ENCODE data around the gene KDM4B. TPM values are rescaled to one million over a fixed set of nuclear protein-coding genes. Genes with fewer than 3 reads are reported as not detected.
A peak's percentile ranks its signal among the peaks of the same experiment; 100 is the strongest.

KDM4B gene
- total and polyA plus RNA-seq, 4 donors: 3.2 to 19.7 (median 12.9) TPM

GRCh38 chr19:5086230-5086629 is 117.3 kb downstream of the KDM4B start:
- Histone ChIP-seq H3K36me3 (ENCODE audit: control insufficient read depth in 4 of 4, insufficient read depth in 3 of 4, low read depth in 1 of 4, low read length in 3 of 4) (peaks cover 3 to 38% (median 25%) of the 10 kb centered on the region in 4 donors), H3K4me1 (ENCODE audit: control insufficient read depth in 4 of 4, insufficient read depth in 4 of 4, low read length in 3 of 4) (no peaks in the 10 kb centered on the region), H3K9ac (ENCODE audit: low read depth in 1 of 2, low read length in 2 of 2) (no peak overlapping the region), H3K4me3 (ENCODE audit: low read depth in 1 of 3, low read length in 3 of 3) (no peak overlapping the region), H3K27me3 (ENCODE audit: control insufficient read depth in 4 of 4, insufficient read depth in 4 of 4, low read length in 3 of 4) (no peaks in the 10 kb centered on the region), H3K27ac (ENCODE audit: low read depth in 1 of 2, low read length in 2 of 2) (no peak overlapping the region), H3K9me3 (ENCODE audit: control insufficient read depth in 4 of 4, low read length in 3 of 4) (no peaks in the 10 kb centered on the region)
- 95% methylated on average over 19 of the region's 19 CpGs for WGBS
- DNase-seq (ENCODE audit: low spot score): no peak
- TF ChIP-seq RAD21 (IDR thresholded peaks at IDR 0.05): no peak
- TF ChIP-seq, protein P1, sequence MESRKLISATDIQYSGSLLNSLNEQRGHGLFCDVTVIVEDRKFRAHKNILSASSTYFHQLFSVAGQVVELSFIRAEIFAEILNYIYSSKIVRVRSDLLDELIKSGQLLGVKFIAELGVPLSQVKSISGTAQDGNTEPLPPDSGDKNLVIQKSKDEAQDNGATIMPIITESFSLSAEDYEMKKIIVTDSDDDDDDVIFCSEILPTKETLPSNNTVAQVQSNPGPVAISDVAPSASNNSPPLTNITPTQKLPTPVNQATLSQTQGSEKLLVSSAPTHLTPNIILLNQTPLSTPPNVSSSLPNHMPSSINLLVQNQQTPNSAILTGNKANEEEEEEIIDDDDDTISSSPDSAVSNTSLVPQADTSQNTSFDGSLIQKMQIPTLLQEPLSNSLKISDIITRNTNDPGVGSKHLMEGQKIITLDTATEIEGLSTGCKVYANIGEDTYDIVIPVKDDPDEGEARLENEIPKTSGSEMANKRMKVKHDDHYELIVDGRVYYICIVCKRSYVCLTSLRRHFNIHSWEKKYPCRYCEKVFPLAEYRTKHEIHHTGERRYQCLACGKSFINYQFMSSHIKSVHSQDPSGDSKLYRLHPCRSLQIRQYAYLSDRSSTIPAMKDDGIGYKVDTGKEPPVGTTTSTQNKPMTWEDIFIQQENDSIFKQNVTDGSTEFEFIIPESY (IDR thresholded peaks at IDR 0.05): no peak
- no peak for TF ChIP-seq JUND (IDR thresholded peaks at IDR 0.05)
- no peak for TF ChIP-seq MAX (IDR thresholded peaks at IDR 0.05)
- TF ChIP-seq SP1 (IDR thresholded peaks at IDR 0.05): no peak

DNA sequence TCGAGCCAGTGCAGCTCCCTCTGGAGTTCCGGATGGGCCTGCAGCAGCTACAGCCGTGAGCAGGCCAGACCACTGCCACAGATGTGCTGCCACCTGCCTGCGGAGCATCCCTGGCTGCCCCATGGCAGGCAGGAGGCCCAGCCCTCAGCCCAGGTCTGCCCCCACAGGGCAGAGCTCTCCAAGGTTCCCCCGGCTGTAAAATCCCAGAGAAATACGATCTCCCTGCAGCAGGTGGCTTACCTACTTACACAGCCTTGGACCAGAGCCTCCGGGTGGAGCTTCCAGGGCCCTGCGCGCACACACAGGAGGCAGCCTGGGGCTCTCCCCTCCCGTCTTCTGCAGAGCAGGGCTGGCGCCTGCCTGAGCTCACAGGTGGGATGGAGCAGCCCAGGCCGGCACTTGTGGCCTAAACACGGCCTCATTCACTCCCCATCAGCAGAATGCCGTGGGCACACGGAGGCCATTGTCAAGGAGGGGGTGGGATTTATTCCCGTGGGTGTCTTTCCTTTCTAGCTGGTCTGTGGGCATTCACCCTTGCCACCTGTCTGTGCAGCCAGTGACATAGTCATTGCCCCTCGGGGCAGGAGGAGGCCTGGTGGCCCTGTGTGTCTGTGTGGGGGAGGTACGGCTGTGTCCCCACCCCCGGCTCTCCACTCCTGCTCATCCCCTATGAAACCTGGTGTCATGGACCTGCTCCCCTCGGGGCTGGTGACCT is 118.0 kb downstream of the KDM4B start:
- no peak for DNase-seq (ENCODE audit: low spot score)
- no peak overlapping the region for H3K9ac ChIP-seq (ENCODE audit: low read depth in 1 of 2, low read length in 2 of 2)
- H3K4me3 ChIP-seq (ENCODE audit: low read depth in 1 of 3, low read length in 3 of 3): no peak overlapping the region
- no peaks in the 10 kb centered on the region for H3K4me1 ChIP-seq (ENCODE audit: control insufficient read depth in 4 of 4, insufficient read depth in 4 of 4, low read length in 3 of 4)
- TF ChIP-seq FOXA2 (IDR thresholded peaks at IDR 0.05) (no peak), MAX (IDR thresholded peaks at IDR 0.05) (no peak), FOXA1 (IDR thresholded peaks at IDR 0.05) (no peak), RXRA (IDR thresholded peaks at IDR 0.05) (no peak), ATF3 (IDR thresholded peaks at IDR 0.05) (no peak), HNF4A (conservative IDR thresholded peaks at IDR 0.05) (peak in 1 of 2 donors; percentile 10), HNF4G (IDR thresholded peaks at IDR 0.05) (no peak)
- TF ChIP-seq, protein P2, sequence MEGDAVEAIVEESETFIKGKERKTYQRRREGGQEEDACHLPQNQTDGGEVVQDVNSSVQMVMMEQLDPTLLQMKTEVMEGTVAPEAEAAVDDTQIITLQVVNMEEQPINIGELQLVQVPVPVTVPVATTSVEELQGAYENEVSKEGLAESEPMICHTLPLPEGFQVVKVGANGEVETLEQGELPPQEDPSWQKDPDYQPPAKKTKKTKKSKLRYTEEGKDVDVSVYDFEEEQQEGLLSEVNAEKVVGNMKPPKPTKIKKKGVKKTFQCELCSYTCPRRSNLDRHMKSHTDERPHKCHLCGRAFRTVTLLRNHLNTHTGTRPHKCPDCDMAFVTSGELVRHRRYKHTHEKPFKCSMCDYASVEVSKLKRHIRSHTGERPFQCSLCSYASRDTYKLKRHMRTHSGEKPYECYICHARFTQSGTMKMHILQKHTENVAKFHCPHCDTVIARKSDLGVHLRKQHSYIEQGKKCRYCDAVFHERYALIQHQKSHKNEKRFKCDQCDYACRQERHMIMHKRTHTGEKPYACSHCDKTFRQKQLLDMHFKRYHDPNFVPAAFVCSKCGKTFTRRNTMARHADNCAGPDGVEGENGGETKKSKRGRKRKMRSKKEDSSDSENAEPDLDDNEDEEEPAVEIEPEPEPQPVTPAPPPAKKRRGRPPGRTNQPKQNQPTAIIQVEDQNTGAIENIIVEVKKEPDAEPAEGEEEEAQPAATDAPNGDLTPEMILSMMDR (IDR thresholded peaks at IDR 0.05; ENCODE audit: low read depth, low read length, missing input control): no peak
- TF ChIP-seq, protein P1 (IDR thresholded peaks at IDR 0.05): no peak
- no peak overlapping the region for H3K27ac ChIP-seq (ENCODE audit: low read depth in 1 of 2, low read length in 2 of 2)
- H3K27me3 ChIP-seq (ENCODE audit: control insufficient read depth in 4 of 4, insufficient read depth in 4 of 4, low read length in 3 of 4): no peaks in the 10 kb centered on the region
- H3K9me3 ChIP-seq (ENCODE audit: control insufficient read depth in 4 of 4, low read length in 3 of 4): no peaks in the 10 kb centered on the region
- 88% methylated on average over 20 of the region's 20 CpGs for WGBS
- peaks cover 3 to 32% (median 25%) of the 10 kb centered on the region in 4 donors for H3K36me3 ChIP-seq (ENCODE audit: control insufficient read depth in 4 of 4, insufficient read depth in 3 of 4, low read depth in 1 of 4, low read length in 3 of 4)
